Astrocyte (in vitro differentiated cells and primary cell): ENCODE measurements around the gene CABP2. TPM values are rescaled to one million over a fixed set of nuclear protein-coding genes. Genes with fewer than 3 reads are reported as not detected.
"Not testable (repeated sequence)": the region's sequence is repeated elsewhere in the genome, so short reads cannot be mapped to it uniquely, and the experiment has no call there.

ENCODE experiments used
- DNase-seq: peaks from one replicate; pipeline ENCODE4 v3.0.0-alpha.2; 2010; ENCODE audit warnings: low read depth
- FAIRE-seq: peaks from 2 replicates; lab custom pipeline; 2011; peaks lifted over from hg19 to GRCh38; lab: Jason Lieb, UNC
- H2AFZ ChIP-seq: 2 replicates; pipeline ENCODE4 v1.6.0; 2012; ENCODE audit warnings: low read depth, low read length, inconsistent platforms
- H3K27ac ChIP-seq: 2 replicates; pipeline ENCODE4 v1.5.1; 2011; ENCODE audit warnings: low read depth, low read length, inconsistent platforms
- H3K27me3 ChIP-seq: 2 replicates; pipeline ENCODE4 v1.6.0; 2011; ENCODE audit warnings: low read length, inconsistent platforms; ENCODE audit not compliant: insufficient read depth
- H3K36me3 ChIP-seq: 2 replicates; pipeline ENCODE4 v1.5.1; 2011; ENCODE audit warnings: low read length, inconsistent platforms; ENCODE audit not compliant: insufficient read depth
- H3K4me1 ChIP-seq: 2 replicates; pipeline ENCODE4 v1.5.1; 2011; ENCODE audit warnings: low read length, inconsistent platforms; ENCODE audit not compliant: insufficient read depth
- H3K4me2 ChIP-seq: 2 replicates; pipeline ENCODE4 v1.6.0; 2012; ENCODE audit warnings: low read length, inconsistent platforms
- H3K4me3 ChIP-seq: 2 replicates; pipeline ENCODE4 v1.5.1; 2011; ENCODE audit warnings: low read depth, mild to moderate bottlenecking, low read length, inconsistent platforms; ENCODE audit not compliant: insufficient read depth
- H3K79me2 ChIP-seq: 2 replicates; pipeline ENCODE4 v1.6.0; 2012; ENCODE audit warnings: mild to moderate bottlenecking, low read length, inconsistent platforms; ENCODE audit not compliant: insufficient read depth
- H3K9ac ChIP-seq: 2 replicates; pipeline ENCODE4 v1.6.0; 2012; ENCODE audit warnings: mild to moderate bottlenecking, low read length, inconsistent platforms
- H3K9me3 ChIP-seq: 2 replicates; pipeline ENCODE4 v1.5.1; 2012; ENCODE audit warnings: low read depth, mild to moderate bottlenecking, low read length, inconsistent platforms; ENCODE audit not compliant: insufficient read depth
- H4K20me1 ChIP-seq: 2 replicates; pipeline ENCODE4 v1.6.0; 2012; ENCODE audit warnings: low read length, inconsistent platforms; ENCODE audit not compliant: insufficient read depth
- H3K27ac Mint-ChIP-seq: one replicate; pipeline ENCODE4 v1.8.0; 2021; ENCODE audit warnings: mild to moderate bottlenecking, mixed read lengths; ENCODE audit not compliant: unreplicated experiment
- H3K27me3 Mint-ChIP-seq: one replicate; pipeline ENCODE4 v1.8.0; 2021; ENCODE audit warnings: low read depth, mixed read lengths; ENCODE audit not compliant: unreplicated experiment
- H3K36me3 Mint-ChIP-seq: one replicate; pipeline ENCODE4 v1.8.0; 2021; ENCODE audit warnings: low read depth, mixed read lengths; ENCODE audit not compliant: unreplicated experiment
- H3K4me1 Mint-ChIP-seq: one replicate; pipeline ENCODE4 v1.8.0; 2021; ENCODE audit warnings: low read depth, mixed read lengths; ENCODE audit not compliant: unreplicated experiment
- H3K4me3 Mint-ChIP-seq: one replicate; pipeline ENCODE4 v1.8.0; 2021; ENCODE audit warnings: mild to moderate bottlenecking, moderate library complexity, mixed read lengths; ENCODE audit not compliant: unreplicated experiment
- H3K9me3 Mint-ChIP-seq: one replicate; pipeline ENCODE4 v1.8.0; 2021; ENCODE audit warnings: mild to moderate bottlenecking, mixed read lengths; ENCODE audit not compliant: unreplicated experiment
- EZH2 ChIP-seq: IDR thresholded peaks from 2 replicates; pipeline ENCODE4 v1.6.1; 2012; ENCODE audit warnings: mild to moderate bottlenecking, low read length, inconsistent platforms; ENCODE audit not compliant: insufficient read depth
- total RNA-seq: library from RNA; stranded (reverse); gene quantifications from 2 replicates; pipeline ENCODE4 v1.2.1, GENCODE V29; 2021
- TF ChIP-seq, protein P1 (sequence below): IDR thresholded peaks from 2 replicates; pipeline ENCODE4 v1.5.1; 2011; ENCODE audit warnings: low read depth, mild to moderate bottlenecking, inconsistent platforms, low read length, moderate library complexity; ENCODE audit not compliant: insufficient read depth

Gene CABP2
- total RNA-seq, 1 donor from 2014 or later = not detected

DNA sequence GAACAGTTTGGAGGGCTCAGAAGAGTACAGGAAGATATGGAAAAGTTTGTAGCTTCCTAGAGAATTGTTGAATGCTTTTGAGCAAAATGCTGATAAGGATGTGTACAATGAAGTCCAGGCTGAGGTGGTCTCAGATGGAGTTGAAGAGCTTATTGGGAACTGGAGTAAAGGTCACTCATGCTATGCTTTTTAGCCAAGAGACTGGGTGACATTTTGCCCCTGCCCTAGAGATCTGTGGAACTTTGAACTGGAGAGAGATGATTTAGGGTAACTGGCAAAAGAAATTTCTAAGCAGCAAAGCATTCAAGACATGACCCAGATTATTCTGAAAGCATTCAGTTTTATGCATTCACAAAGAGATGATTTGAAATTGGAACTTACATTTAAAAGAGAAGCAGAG is 27.9 kb upstream of the CABP2 start:
- H3K27me3 Mint-ChIP-seq = peaks cover 11% of the 10 kb centered on the region
- no peaks in the 10 kb centered on the region for H3K79me2 ChIP-seq
- no peaks in the 10 kb centered on the region for H3K36me3 ChIP-seq
- no peak for DNase-seq
- no peak overlapping the region for H3K27ac Mint-ChIP-seq
- no peak overlapping the region for H3K9ac ChIP-seq
- H3K4me1 ChIP-seq = no peaks in the 10 kb centered on the region
- no peak overlapping the region for H3K27ac ChIP-seq
- H3K4me3 Mint-ChIP-seq = no peak overlapping the region
- no peak for FAIRE-seq
- H3K9me3 Mint-ChIP-seq = peaks cover 17% of the 10 kb centered on the region
- H3K9me3 ChIP-seq = no peaks in the 10 kb centered on the region
- no peaks in the 10 kb centered on the region for H3K4me1 Mint-ChIP-seq
- H3K4me3 ChIP-seq = no peak overlapping the region
- H2AFZ ChIP-seq = no peak overlapping the region
- no peak overlapping the region for H3K4me2 ChIP-seq
- H4K20me1 ChIP-seq = no peaks in the 10 kb centered on the region
- H3K27me3 ChIP-seq = no peaks in the 10 kb centered on the region
- H3K36me3 Mint-ChIP-seq = no peaks in the 10 kb centered on the region
- TF ChIP-seq EZH2 = no peak
- TF ChIP-seq, protein P1, sequence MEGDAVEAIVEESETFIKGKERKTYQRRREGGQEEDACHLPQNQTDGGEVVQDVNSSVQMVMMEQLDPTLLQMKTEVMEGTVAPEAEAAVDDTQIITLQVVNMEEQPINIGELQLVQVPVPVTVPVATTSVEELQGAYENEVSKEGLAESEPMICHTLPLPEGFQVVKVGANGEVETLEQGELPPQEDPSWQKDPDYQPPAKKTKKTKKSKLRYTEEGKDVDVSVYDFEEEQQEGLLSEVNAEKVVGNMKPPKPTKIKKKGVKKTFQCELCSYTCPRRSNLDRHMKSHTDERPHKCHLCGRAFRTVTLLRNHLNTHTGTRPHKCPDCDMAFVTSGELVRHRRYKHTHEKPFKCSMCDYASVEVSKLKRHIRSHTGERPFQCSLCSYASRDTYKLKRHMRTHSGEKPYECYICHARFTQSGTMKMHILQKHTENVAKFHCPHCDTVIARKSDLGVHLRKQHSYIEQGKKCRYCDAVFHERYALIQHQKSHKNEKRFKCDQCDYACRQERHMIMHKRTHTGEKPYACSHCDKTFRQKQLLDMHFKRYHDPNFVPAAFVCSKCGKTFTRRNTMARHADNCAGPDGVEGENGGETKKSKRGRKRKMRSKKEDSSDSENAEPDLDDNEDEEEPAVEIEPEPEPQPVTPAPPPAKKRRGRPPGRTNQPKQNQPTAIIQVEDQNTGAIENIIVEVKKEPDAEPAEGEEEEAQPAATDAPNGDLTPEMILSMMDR = no peak

DNA sequence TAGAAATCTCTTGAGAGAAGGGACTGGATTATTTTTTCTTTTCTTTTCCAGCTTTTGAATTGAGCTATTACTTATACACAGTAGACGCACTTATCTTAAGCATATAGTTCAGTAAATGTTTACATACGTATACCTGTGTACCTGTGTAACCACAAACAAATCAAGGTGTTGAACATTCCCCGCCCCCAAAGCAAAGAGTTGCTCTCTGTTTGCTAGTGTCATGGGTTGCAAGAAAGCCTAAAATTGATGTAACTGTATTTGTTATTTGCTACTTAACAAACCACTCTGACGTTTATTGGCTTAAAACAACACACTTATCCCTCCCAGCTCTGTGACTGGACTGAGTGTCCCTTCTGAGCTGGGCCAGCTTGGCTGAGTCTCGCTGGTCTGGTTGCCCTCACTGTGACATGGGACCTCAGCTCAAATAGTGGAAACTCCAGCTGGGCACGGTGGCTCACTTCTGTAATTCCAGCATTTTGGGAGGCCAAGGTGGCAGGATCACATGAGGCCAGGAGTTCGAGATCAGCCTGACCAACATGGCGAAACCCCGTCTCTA is 25.4 kb upstream of the CABP2 start:
- Histone ChIP-seq H3K9me3 (no peaks in the 10 kb centered on the region), H3K4me2 (no peak overlapping the region), H3K4me1 (no peaks in the 10 kb centered on the region), H3K9ac (no peak overlapping the region), H4K20me1 (no peaks in the 10 kb centered on the region), H3K4me3 (no peak overlapping the region), H2AFZ (no peak overlapping the region), H3K79me2 (no peaks in the 10 kb centered on the region), H3K27me3 (no peaks in the 10 kb centered on the region), H3K36me3 (no peaks in the 10 kb centered on the region), H3K27ac (no peak overlapping the region)
- DNase-seq (no peak), FAIRE-seq (no peak)
- Mint-ChIP-seq H3K9me3 (peaks cover 15% of the 10 kb centered on the region), H3K27ac (no peak overlapping the region), H3K27me3 (peaks cover 22% of the 10 kb centered on the region), H3K36me3 (no peaks in the 10 kb centered on the region), H3K4me1 (no peaks in the 10 kb centered on the region), H3K4me3 (no peak overlapping the region)
- TF ChIP-seq, protein P1 = no peak
- TF ChIP-seq EZH2 = no peak

DNA sequence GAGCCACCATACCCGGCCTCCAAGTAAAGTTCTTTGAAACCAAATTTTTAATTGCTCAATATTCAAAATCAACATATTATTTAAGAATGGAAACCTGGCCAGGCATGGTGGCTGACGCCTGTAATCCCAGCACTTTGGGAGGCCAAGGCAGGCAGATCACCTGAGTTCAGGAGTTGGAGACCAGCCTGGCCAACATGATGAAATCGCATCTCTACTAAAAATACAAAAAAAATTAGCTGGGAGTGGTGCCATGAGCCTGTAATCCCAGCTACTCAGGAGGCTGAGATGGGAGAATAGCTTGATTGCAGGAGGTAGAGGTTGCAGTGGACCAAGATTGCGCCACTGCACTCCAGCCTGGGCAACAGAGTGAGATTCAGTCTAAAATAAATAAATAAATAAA is 24.9 kb upstream of the CABP2 start:
- not testable (repeated sequence) for DNase-seq, H3K9me3 ChIP-seq, H3K4me3 ChIP-seq, H3K27ac Mint-ChIP-seq, H4K20me1 ChIP-seq, H3K4me1 ChIP-seq, FAIRE-seq, H2AFZ ChIP-seq, H3K36me3 ChIP-seq, H3K4me2 ChIP-seq, H3K9ac ChIP-seq, H3K27me3 ChIP-seq, H3K36me3 Mint-ChIP-seq, H3K4me3 Mint-ChIP-seq, H3K27ac ChIP-seq, H3K4me1 Mint-ChIP-seq, H3K79me2 ChIP-seq
- H3K9me3 Mint-ChIP-seq = peaks cover 15% of the 10 kb centered on the region
- peaks cover 22% of the 10 kb centered on the region for H3K27me3 Mint-ChIP-seq
